ENCODE results near the gene CSNK2B. TPM values are rescaled to one million over a fixed set of nuclear protein-coding genes. Genes with fewer than 3 reads are reported as not detected.
A peak's percentile ranks its signal among the peaks of the same experiment; 100 is the strongest.

Gene CSNK2B
- total RNA-seq, 1 experiment from 2014 or later = 173 TPM

- H4K20me1 ChIP-seq (ENCODE audit: insufficient read depth) = 0 out of 2 replicates have a peak, but pooled peaks cover 2% of the 10 kb centered on the region
- H3K4me3 ChIP-seq = peak overlapping the region; percentile 67
- peak; percentile 96 to 97 for DNase-seq
- H3K36me3 ChIP-seq (ENCODE audit: low read depth) = peaks cover 29% of the 10 kb centered on the region
- H3F3A ChIP-seq (ENCODE audit: insufficient read depth, low read depth) = peaks cover 27% of the 10 kb centered on the region
- no peaks in the 10 kb centered on the region for H3K9me2 ChIP-seq (ENCODE audit: insufficient read depth)
- no peaks in the 10 kb centered on the region for H3K9me3 ChIP-seq (ENCODE audit: insufficient read depth, low read depth)
- H3K4me2 ChIP-seq = peak overlapping the region; percentile 77
- H3K79me2 ChIP-seq (ENCODE audit: low read depth) = peaks cover 42% of the 10 kb centered on the region
- ChIA-PET POLR2A (ENCODE audit: unreplicated experiment) (interaction anchor here (0.9 to 1.0 kb wide), 2 partner anchors 32 to 59 kb away, joined by 3 to 16 read pairs; no protein-coding TSS in a partner anchor), CTCF (no interaction called here)
- intact Hi-C loops (cut with micrococcal nuclease; ENCODE audit: unreplicated experiment) = loop anchor here (1.0 to 2.0 kb wide), 2 partner anchors 19 to 32 kb away; partner anchors contain the start of gene BAG6
- BruUV-seq (replicated peaks) = TSS peak; percentile 94
- no peaks in the 10 kb centered on the region for H3K27me3 ChIP-seq (ENCODE audit: insufficient read depth, low read depth)
- peaks cover 23% of the 10 kb centered on the region for H3K4me1 ChIP-seq (replicated peaks; ENCODE audit: insufficient read depth)
- peak overlapping the region; percentile 88 for H2AFZ ChIP-seq
- TF ChIP-seq EZH2 (IDR thresholded peaks at IDR 0.05; ENCODE audit: low read depth) = no peak
- TF ChIP-seq CTCF (conservative IDR thresholded peaks at IDR 0.05) = no peak
- H3K27ac ChIP-seq = peak overlapping the region; percentile 81
Observed at GRCh38 chr6:31619805-31620585, 45.9 kb upstream of the CSNK2B start.

GRCh38 chr6:31620586-31621319 is 45.1 kb upstream of the CSNK2B start, which contains the start of gene PRRC2A:
TSS of gene PRRC2A (plus strand) at chr6:31620715. CDS start at chr6:31622790, 2,075 bp downstream.
- no peak for TF ChIP-seq CTCF (conservative IDR thresholded peaks at IDR 0.05)
- TF ChIP-seq EZH2 (IDR thresholded peaks at IDR 0.05; ENCODE audit: low read depth) = no peak
- peaks cover 49% of the 10 kb centered on the region for H3K79me2 ChIP-seq (ENCODE audit: low read depth)
- peak within 1 kb of the TSS; percentile 88 for H2AFZ ChIP-seq
- intact Hi-C loops (cut with micrococcal nuclease; ENCODE audit: unreplicated experiment) = loop anchor here (1.0 to 2.0 kb wide), 2 partner anchors 18 to 32 kb away; partner anchors contain the start of gene BAG6
- POLR2A ChIA-PET (ENCODE audit: unreplicated experiment) = interaction anchor here (0.6 to 1.0 kb wide), 4 partner anchors 14 to 80 kb away, joined by 3 to 16 read pairs (median 4); no protein-coding TSS in a partner anchor
- H3K4me3 ChIP-seq = peak within 1 kb of the TSS; percentile 87
- peak within 1 kb of the TSS; percentile 81 for H3K27ac ChIP-seq
- no peaks in the 10 kb centered on the region for H3K9me3 ChIP-seq (ENCODE audit: insufficient read depth, low read depth)
- peaks cover 20% of the 10 kb centered on the region for H3K4me1 ChIP-seq (replicated peaks; ENCODE audit: insufficient read depth)
- no peaks in the 10 kb centered on the region for H3K9me2 ChIP-seq (ENCODE audit: insufficient read depth)
- CTCF ChIA-PET = no interaction called here
- peaks cover 3% of the 10 kb centered on the region; the same call in 1 of the 2 replicates for H4K20me1 ChIP-seq (ENCODE audit: insufficient read depth)
- DNase-seq = no peak
- H3K36me3 ChIP-seq (ENCODE audit: low read depth) = peaks cover 36% of the 10 kb centered on the region
- H3K27me3 ChIP-seq (ENCODE audit: insufficient read depth, low read depth) = no peaks in the 10 kb centered on the region
- BruUV-seq (replicated peaks) = no TSS peak
- peaks cover 27% of the 10 kb centered on the region for H3F3A ChIP-seq (ENCODE audit: insufficient read depth, low read depth)
- peak within 1 kb of the TSS; percentile 87 for H3K4me2 ChIP-seq

GRCh38 chr6:31621320-31621939 is 44.5 kb upstream of the CSNK2B start:
- Histone ChIP-seq H3K36me3 (ENCODE audit: low read depth) (peaks cover 43% of the 10 kb centered on the region), H3K27ac (peak overlapping the region; percentile 79), H3K27me3 (ENCODE audit: insufficient read depth, low read depth) (no peaks in the 10 kb centered on the region), H3K4me1 (replicated peaks; ENCODE audit: insufficient read depth) (peaks cover 20% of the 10 kb centered on the region), H3K79me2 (ENCODE audit: low read depth) (peaks cover 51% of the 10 kb centered on the region), H3K4me2 (peak overlapping the region; percentile 87), H2AFZ (peak overlapping the region; percentile 78), H3K9me3 (ENCODE audit: insufficient read depth, low read depth) (no peaks in the 10 kb centered on the region), H3K9me2 (ENCODE audit: insufficient read depth) (no peaks in the 10 kb centered on the region), H3K4me3 (peak overlapping the region; percentile 87), H4K20me1 (ENCODE audit: insufficient read depth) (peaks cover 3% of the 10 kb centered on the region; the same call in 1 of the 2 replicates), H3F3A (ENCODE audit: insufficient read depth, low read depth) (peaks cover 30% of the 10 kb centered on the region)
- CTCF ChIA-PET = interaction anchor here (0.6 kb wide), 1 partner anchor 37 kb away, joined by 3 read pairs; no protein-coding TSS in a partner anchor
- POLR2A ChIA-PET (ENCODE audit: unreplicated experiment) = interaction anchor here (0.6 to 0.9 kb wide), 4 partner anchors 14 to 124 kb away, joined by 3 to 16 read pairs (median 4); partner anchors contain the start of gene MICB
- DNase-seq = no peak
- intact Hi-C loops (cut with micrococcal nuclease; ENCODE audit: unreplicated experiment) = loop anchor here (2.0 kb wide), 1 partner anchor 17 kb away; no protein-coding TSS in a partner anchor
- TF ChIP-seq EZH2 (IDR thresholded peaks at IDR 0.05; ENCODE audit: low read depth) (no peak), CTCF (conservative IDR thresholded peaks at IDR 0.05) (no peak)
- TSS peak; percentile 51 for BruUV-seq (replicated peaks)
